Effector memory CD4-positive, alpha-beta T cell (primary cell): Measurements from ENCODE around the gene ANKRD36.
"Not testable (repeated sequence)": the region's sequence is repeated elsewhere in the genome, so short reads cannot be mapped to it uniquely, and the experiment has no call there.

ENCODE experiments used
- DNase-seq, 3 donors: peaks; one replicate each; pipeline ENCODE4 v3.0.0-alpha.2; 2020
- H3K27ac ChIP-seq: 2 replicates; pipeline ENCODE4 v1.7.0; 2013; ENCODE audit warnings: mild to moderate bottlenecking, low read length, moderate library complexity; ENCODE audit not compliant: insufficient read depth, poor library complexity, severe bottlenecking
- H3K27me3 ChIP-seq: replicated peaks from 2 replicates; pipeline ENCODE4 v1.7.0; 2013; ENCODE audit warnings: mild to moderate bottlenecking, low read length; ENCODE audit not compliant: insufficient read depth, control insufficient read depth, poor library complexity, severe bottlenecking
- H3K36me3 ChIP-seq: 2 replicates; pipeline ENCODE4 v1.7.0; 2013; ENCODE audit warnings: mild to moderate bottlenecking, low read length, moderate library complexity; ENCODE audit not compliant: control insufficient read depth, insufficient read depth
- H3K4me1 ChIP-seq: 2 replicates; pipeline ENCODE4 v1.7.0; 2013; ENCODE audit warnings: low read length, mild to moderate bottlenecking; ENCODE audit not compliant: control insufficient read depth, insufficient read depth, poor library complexity, severe bottlenecking
- H3K4me3 ChIP-seq: 2 replicates; pipeline ENCODE4 v1.7.0; 2013; ENCODE audit warnings: low read length, low read depth, mild to moderate bottlenecking; ENCODE audit not compliant: insufficient read depth, poor library complexity, severe bottlenecking
- H3K9me3 ChIP-seq: 2 replicates; pipeline ENCODE4 v1.7.0; 2013; ENCODE audit warnings: mild to moderate bottlenecking, low read length, moderate library complexity; ENCODE audit not compliant: control insufficient read depth

The ANKRD36 gene

DNA sequence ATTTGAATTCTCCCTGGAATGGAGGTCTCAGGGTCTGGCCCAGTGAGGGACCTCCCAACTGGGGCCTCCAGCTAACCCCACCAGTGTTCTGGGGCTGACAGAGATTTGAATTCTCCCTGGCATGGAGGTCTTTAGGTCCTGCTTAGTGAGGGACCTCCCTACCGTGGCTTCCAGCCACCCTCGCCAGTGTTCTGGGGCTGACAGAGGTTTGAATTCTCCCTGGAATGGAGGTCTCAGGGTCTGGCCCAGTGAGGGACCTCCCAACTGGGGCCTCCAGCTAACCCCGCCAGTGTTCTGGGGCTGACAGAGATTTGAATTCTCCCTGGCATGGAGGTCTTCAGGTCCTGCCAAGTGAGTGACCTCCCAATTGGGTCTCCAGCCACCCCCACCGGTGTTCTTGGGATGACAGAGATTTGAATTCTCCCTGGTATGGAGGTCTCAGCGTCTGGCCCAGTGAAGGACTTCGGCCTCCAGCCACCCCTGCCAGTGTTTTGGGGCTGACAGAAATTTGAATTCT is 155.2 kb downstream of the ANKRD36 start:
- not testable (repeated sequence) for H3K27me3 ChIP-seq, H3K36me3 ChIP-seq, DNase-seq, H3K9me3 ChIP-seq, H3K4me1 ChIP-seq, H3K27ac ChIP-seq, H3K4me3 ChIP-seq

GRCh38 chr2:97276232-97276798 is 163.4 kb downstream of the ANKRD36 start:
- H3K27me3 ChIP-seq, DNase-seq, H3K36me3 ChIP-seq, H3K27ac ChIP-seq, H3K4me1 ChIP-seq, H3K4me3 ChIP-seq, H3K9me3 ChIP-seq: not testable (repeated sequence)

GRCh38 chr2:97285187-97285586 is 172.2 kb downstream of the ANKRD36 start:
- not testable (repeated sequence) for H3K4me1 ChIP-seq, H3K27me3 ChIP-seq, H3K36me3 ChIP-seq, DNase-seq, H3K27ac ChIP-seq, H3K4me3 ChIP-seq, H3K9me3 ChIP-seq

DNA sequence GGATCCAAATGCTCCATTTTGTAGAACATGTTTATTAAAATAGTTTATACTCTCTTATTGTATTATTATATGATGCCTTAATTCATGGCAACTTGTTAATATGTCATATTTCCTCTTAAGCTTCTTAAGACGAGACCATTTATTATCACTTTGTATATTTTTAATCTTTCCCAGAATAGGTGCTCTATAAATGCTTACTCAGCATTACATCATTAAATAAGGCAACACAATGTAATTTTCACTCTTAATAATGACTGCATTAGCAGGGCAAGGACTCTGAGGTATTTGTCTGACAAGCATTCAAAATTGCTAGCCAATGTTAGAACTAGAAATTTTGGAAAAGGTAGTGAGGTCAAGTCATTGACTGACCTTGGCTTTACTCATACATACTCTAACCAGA is 180.7 kb downstream of the ANKRD36 start:
- not testable (repeated sequence) for H3K4me3 ChIP-seq, H3K27ac ChIP-seq

More for the DNA sequence above, 180.7 kb downstream of the ANKRD36 start:
- DNase-seq, H3K27me3 ChIP-seq, H3K36me3 ChIP-seq, H3K9me3 ChIP-seq, H3K4me1 ChIP-seq: not testable (repeated sequence)
